ENCODE data around the gene ZGPAT. TPM values are rescaled to one million over a fixed set of nuclear protein-coding genes. Genes with fewer than 3 reads are reported as not detected.

The ZGPAT gene
- total RNA-seq, 1 donor from 2014 or later: 16.7 TPM

GRCh38 chr20:63738687-63739129 lies 30.9 kb downstream of the ZGPAT start:
- intact Hi-C loops (cut with DNase I): loop anchor here (5.0 kb wide), 1 partner anchor 41 kb away; the partner anchor contains the start of gene TNFRSF6B
- peak; percentile 80 for DNase-seq (ENCODE audit: low spot score)

- intact Hi-C loops (cut with DNase I): loop anchor here (5.0 kb wide), 2 partner anchors 42 to 112 kb away; partner anchors contain the start of genes GMEB2 and TNFRSF6B
- peak; percentile 89 for DNase-seq (ENCODE audit: low spot score)
These were observed 31.6 kb downstream of the ZGPAT start, which contains the start of gene SLC2A4RG for GRCh38 chr20:63739130-63740069. TSS of gene SLC2A4RG (plus strand) at chr20:63739776. CDS start at chr20:63739913, 137 bp downstream.

- peak; percentile 78 for DNase-seq (ENCODE audit: low spot score)
- intact Hi-C loops (cut with DNase I): loop anchor here (5.0 kb wide), 1 partner anchor 113 kb away; the partner anchor contains the start of gene GMEB2
These were observed 32.3 kb downstream of the ZGPAT start for GRCh38 chr20:63740070-63740626.

GRCh38 chr20:63740627-63741353 lies 33.0 kb downstream of the ZGPAT start:
- DNase-seq (ENCODE audit: low spot score): peak; percentile 93
- intact Hi-C loops (cut with DNase I): loop anchor here (5.0 kb wide), 1 partner anchor 113 kb away; the partner anchor contains the start of gene GMEB2

GRCh38 chr20:63741354-63741675 lies 33.5 kb downstream of the ZGPAT start:
- no peak for DNase-seq (ENCODE audit: low spot score)
- intact Hi-C loops (cut with DNase I): loop anchor here (5.0 kb wide), 1 partner anchor 114 kb away; the partner anchor contains the start of gene GMEB2

- DNase-seq (ENCODE audit: low spot score): peak; percentile 73
- intact Hi-C loops (cut with DNase I): loop anchor here (5.0 kb wide), 1 partner anchor 115 kb away; the partner anchor contains the start of gene GMEB2
These were observed 34.0 kb downstream of the ZGPAT start for GRCh38 chr20:63741676-63742380.

- intact Hi-C loops (cut with DNase I): loop anchor here (5.0 kb wide), 1 partner anchor 115 kb away; the partner anchor contains the start of gene GMEB2
- DNase-seq (ENCODE audit: low spot score): peak; percentile 63
These were observed 34.7 kb downstream of the ZGPAT start for GRCh38 chr20:63742381-63743024.

- DNase-seq (ENCODE audit: low spot score): peak; percentile 61
- intact Hi-C loops (cut with DNase I): loop anchor here (5.0 kb wide), 1 partner anchor 116 kb away; the partner anchor contains the start of gene GMEB2
These were observed 35.6 kb downstream of the ZGPAT start for GRCh38 chr20:63743210-63743970.

GRCh38 chr20:63744158-63744557 lies 36.3 kb downstream of the ZGPAT start:
- no peak for DNase-seq (ENCODE audit: low spot score)
- intact Hi-C loops (cut with DNase I): loop anchor here (5.0 kb wide), 1 partner anchor 117 kb away; the partner anchor contains the start of gene GMEB2

- peak; percentile 71 for DNase-seq (ENCODE audit: low spot score)
- intact Hi-C loops (cut with DNase I): loop anchor here (5.0 kb wide), 1 partner anchor 117 kb away; the partner anchor contains the start of gene GMEB2
These were observed 37.0 kb downstream of the ZGPAT start for GRCh38 chr20:63744574-63745423.

- no peak for DNase-seq (ENCODE audit: low spot score)
- intact Hi-C loops (cut with DNase I): no loop called here
These were observed 37.6 kb downstream of the ZGPAT start for GRCh38 chr20:63745424-63745805.

- DNase-seq (ENCODE audit: low spot score): no peak
- intact Hi-C loops (cut with DNase I): no loop called here
These were observed 38.3 kb downstream of the ZGPAT start for GRCh38 chr20:63745961-63746731.

GRCh38 chr20:63746751-63747315 lies 39.0 kb downstream of the ZGPAT start:
- peak; percentile 71 for DNase-seq (ENCODE audit: low spot score)
- intact Hi-C loops (cut with DNase I): no loop called here

GRCh38 chr20:63747622-63748069 lies 39.8 kb downstream of the ZGPAT start:
- intact Hi-C loops (cut with DNase I): no loop called here
- DNase-seq (ENCODE audit: low spot score): peak; percentile 67
